A673 (cell line): ENCODE data around the gene PTPRK. TPM values are rescaled to one million over a fixed set of nuclear protein-coding genes. Genes with fewer than 3 reads are reported as not detected.

ENCODE experiments used
- BruUV-seq: library from RNA; stranded (reverse); fragments of 400-500 nt; replicated peaks from 2 replicates; lab custom pipeline; 2021; lab: Mats Ljungman, UMichigan
- CTCF ChIA-PET: fragments of 300-600 bp; sonication (Branson Sonifier 250); formaldehyde crosslinking; loops from one replicate; lab custom pipeline; 2022; ENCODE audit warnings: antibody characterized with exemption; lab: Charles Lee
- POLR2A ChIA-PET: fragments of 300-600 bp; sonication (Branson Sonifier 250); formaldehyde crosslinking; loops from one replicate; lab custom pipeline; 2022; ENCODE audit warnings: antibody characterized with exemption; ENCODE audit not compliant: low non-redundant PET; lab: Charles Lee
- DNase-seq: peaks from one replicate; pipeline ENCODE4 v3.0.0-alpha.2; 2015; ENCODE audit warnings: low spot score
- H3K27ac ChIP-seq: fragments of 200-600 bp; sonication (generic); 2 replicates; pipeline ENCODE4 v1.5.1; 2016; ENCODE audit warnings: mixed run types, low read depth, mild to moderate bottlenecking, mixed read lengths, antibody characterized with exemption, low read length; ENCODE audit not compliant: poor library complexity, severe bottlenecking
- H3K27me3 ChIP-seq: fragments of 200-600 bp; sonication (generic); replicated peaks from 2 replicates; pipeline ENCODE4 v1.6.1; 2017; ENCODE audit warnings: mixed run types, low read depth, mild to moderate bottlenecking, mixed read lengths, antibody characterized with exemption, low read length; ENCODE audit not compliant: insufficient read depth, poor library complexity
- H3K36me3 ChIP-seq: fragments of 200-600 bp; sonication (generic); 2 replicates; pipeline ENCODE4 v1.6.1; 2016; ENCODE audit warnings: mixed run types, mild to moderate bottlenecking, mixed read lengths, antibody characterized with exemption, low read length; ENCODE audit not compliant: insufficient read depth, poor library complexity, severe bottlenecking
- H3K4me1 ChIP-seq: fragments of 200-600 bp; sonication (generic); 2 replicates; pipeline ENCODE4 v1.6.1; 2017; ENCODE audit warnings: mixed run types, mild to moderate bottlenecking, mixed read lengths, antibody characterized with exemption, low read length; ENCODE audit not compliant: insufficient read depth, poor library complexity, severe bottlenecking
- H3K4me3 ChIP-seq: fragments of 200-600 bp; sonication (generic); 2 replicates; pipeline ENCODE4 v1.5.1; 2016; ENCODE audit warnings: low read depth, mixed run types, mild to moderate bottlenecking, mixed read lengths, low read length; ENCODE audit not compliant: poor library complexity, severe bottlenecking
- H3K9me3 ChIP-seq: fragments of 200-600 bp; sonication (generic); 2 replicates; pipeline ENCODE4 v1.6.1; 2016; ENCODE audit warnings: mixed run types, low read depth, mild to moderate bottlenecking, mixed read lengths, antibody characterized with exemption, low read length; ENCODE audit not compliant: poor library complexity, severe bottlenecking
- EZH2 ChIP-seq: fragments of 200-600 bp; sonication (generic); IDR thresholded peaks from 2 replicates; pipeline ENCODE4 v1.6.1; 2017; ENCODE audit warnings: borderline replicate concordance, low read depth, mild to moderate bottlenecking, mixed read lengths, antibody characterized with exemption, low read length; ENCODE audit not compliant: poor library complexity, severe bottlenecking
- intact Hi-C: fragments of 100-400 bp; cut with micrococcal nuclease; formaldehyde crosslinking; loops from one replicate; pipeline ENCODE4 v1.10.0; 2022; ENCODE audit not compliant: unreplicated experiment
- total RNA-seq: library from RNA; stranded (reverse); gene quantifications from 2 replicates; pipeline ENCODE4 v1.2.3, GENCODE V29; 2021
- TF ChIP-seq, protein P1 (sequence below): fragments of 300-800, 200-600 bp; sonication (generic); conservative IDR thresholded peaks from 2 replicates; pipeline ENCODE4 v1.5.1; 2017; ENCODE audit warnings: low read depth, mild to moderate bottlenecking, antibody characterized with exemption, low read length, moderate library complexity, mixed read lengths

Gene PTPRK
- total RNA-seq, 1 experiment from 2014 or later: 77.3 TPM

DNA sequence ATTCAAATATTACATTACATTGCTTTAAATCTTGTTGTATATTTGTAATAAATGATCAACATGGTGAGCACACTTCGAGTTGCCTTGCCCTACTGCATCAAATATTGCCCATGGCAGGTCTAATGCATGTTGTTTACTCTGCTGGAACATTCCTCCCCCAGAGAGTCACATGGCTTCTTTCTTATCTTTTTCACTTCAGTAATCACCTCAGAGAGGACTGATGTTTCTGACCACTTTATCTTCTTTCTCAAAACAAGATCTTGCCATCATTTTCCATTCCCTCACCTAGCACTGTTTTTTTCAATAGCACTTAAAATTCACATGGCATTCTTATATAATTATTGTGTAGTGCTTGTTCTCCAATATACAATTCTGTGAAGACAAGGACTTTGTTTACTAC is 376.1 kb downstream of the PTPRK start:
- intact Hi-C loops: no loop called here
- H3K9me3 ChIP-seq: no peaks in the 10 kb centered on the region
- H3K4me1 ChIP-seq: no peaks in the 10 kb centered on the region
- no TSS peak for BruUV-seq
- no peak overlapping the region for H3K4me3 ChIP-seq
- no peaks in the 10 kb centered on the region for H3K36me3 ChIP-seq
- no peak for DNase-seq
- TF ChIP-seq, protein P1, sequence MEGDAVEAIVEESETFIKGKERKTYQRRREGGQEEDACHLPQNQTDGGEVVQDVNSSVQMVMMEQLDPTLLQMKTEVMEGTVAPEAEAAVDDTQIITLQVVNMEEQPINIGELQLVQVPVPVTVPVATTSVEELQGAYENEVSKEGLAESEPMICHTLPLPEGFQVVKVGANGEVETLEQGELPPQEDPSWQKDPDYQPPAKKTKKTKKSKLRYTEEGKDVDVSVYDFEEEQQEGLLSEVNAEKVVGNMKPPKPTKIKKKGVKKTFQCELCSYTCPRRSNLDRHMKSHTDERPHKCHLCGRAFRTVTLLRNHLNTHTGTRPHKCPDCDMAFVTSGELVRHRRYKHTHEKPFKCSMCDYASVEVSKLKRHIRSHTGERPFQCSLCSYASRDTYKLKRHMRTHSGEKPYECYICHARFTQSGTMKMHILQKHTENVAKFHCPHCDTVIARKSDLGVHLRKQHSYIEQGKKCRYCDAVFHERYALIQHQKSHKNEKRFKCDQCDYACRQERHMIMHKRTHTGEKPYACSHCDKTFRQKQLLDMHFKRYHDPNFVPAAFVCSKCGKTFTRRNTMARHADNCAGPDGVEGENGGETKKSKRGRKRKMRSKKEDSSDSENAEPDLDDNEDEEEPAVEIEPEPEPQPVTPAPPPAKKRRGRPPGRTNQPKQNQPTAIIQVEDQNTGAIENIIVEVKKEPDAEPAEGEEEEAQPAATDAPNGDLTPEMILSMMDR: no peak
- no peak for TF ChIP-seq EZH2
- POLR2A ChIA-PET: no interaction called here
- no peak overlapping the region for H3K27ac ChIP-seq
- CTCF ChIA-PET: no interaction called here
- H3K27me3 ChIP-seq: no peaks in the 10 kb centered on the region

GRCh38 chr6:128141932-128142331 is 378.5 kb downstream of the PTPRK start:
- no peaks in the 10 kb centered on the region for H3K27me3 ChIP-seq
- no peak overlapping the region for H3K4me3 ChIP-seq
- ChIA-PET POLR2A (no interaction called here), CTCF (no interaction called here)
- no peak for DNase-seq
- TF ChIP-seq EZH2: no peak
- TF ChIP-seq, protein P1: no peak
- H3K36me3 ChIP-seq: no peaks in the 10 kb centered on the region
- intact Hi-C loops: no loop called here
- H3K4me1 ChIP-seq: peaks cover 11% of the 10 kb centered on the region
- no peak overlapping the region for H3K27ac ChIP-seq
- no TSS peak for BruUV-seq
- H3K9me3 ChIP-seq: no peaks in the 10 kb centered on the region

GRCh38 chr6:128139519-128139918 is 380.9 kb downstream of the PTPRK start:
- DNase-seq: no peak
- BruUV-seq: no TSS peak
- POLR2A ChIA-PET: no interaction called here
- TF ChIP-seq, protein P1: no peak
- no peak for TF ChIP-seq EZH2
- H3K27ac ChIP-seq: no peak overlapping the region
- intact Hi-C loops: no loop called here
- no peak overlapping the region for H3K4me3 ChIP-seq
- no peaks in the 10 kb centered on the region for H3K9me3 ChIP-seq
- H3K4me1 ChIP-seq: peaks cover 18% of the 10 kb centered on the region
- no peaks in the 10 kb centered on the region for H3K36me3 ChIP-seq
- H3K27me3 ChIP-seq: no peaks in the 10 kb centered on the region
- CTCF ChIA-PET: no interaction called here
